Measurements from ENCODE around the gene MDFI. TPM values are rescaled to one million over a fixed set of nuclear protein-coding genes. Genes with fewer than 3 reads are reported as not detected.

Gene MDFI
- total and polyA plus RNA-seq, 2 experiments from 2014 or later = not detected

DNA sequence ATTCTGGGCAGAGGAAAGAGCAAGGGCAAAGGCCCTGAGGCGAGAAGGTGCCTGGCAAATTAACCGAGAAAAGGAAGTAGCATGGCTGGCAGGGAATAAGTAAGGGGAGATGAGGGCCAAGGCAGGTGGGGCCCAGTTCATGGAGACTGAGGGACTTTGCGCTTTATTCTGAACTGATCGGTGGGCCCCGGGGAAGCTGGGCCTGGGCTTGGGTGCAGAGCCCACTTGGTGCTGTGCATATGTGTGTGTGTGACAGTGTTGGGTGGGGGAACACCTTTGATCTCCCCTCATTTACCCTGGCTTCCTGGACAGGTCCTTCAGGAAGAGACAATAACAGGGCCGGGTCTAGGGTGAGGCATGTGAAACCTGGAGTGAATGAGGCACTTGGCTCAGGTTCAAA, 2.9 kb upstream of the MDFI start:
- no peak overlapping the region for H3K4me3 ChIP-seq
- 80 to 89% methylated on average over 6 of the region's 6 CpGs for WGBS, 2 experiments (ENCODE audit: low coverage in 1 of 2, low lambda C conversion rate in 2 of 2, missing lambda C conversion rate in 2 of 2)

DNA sequence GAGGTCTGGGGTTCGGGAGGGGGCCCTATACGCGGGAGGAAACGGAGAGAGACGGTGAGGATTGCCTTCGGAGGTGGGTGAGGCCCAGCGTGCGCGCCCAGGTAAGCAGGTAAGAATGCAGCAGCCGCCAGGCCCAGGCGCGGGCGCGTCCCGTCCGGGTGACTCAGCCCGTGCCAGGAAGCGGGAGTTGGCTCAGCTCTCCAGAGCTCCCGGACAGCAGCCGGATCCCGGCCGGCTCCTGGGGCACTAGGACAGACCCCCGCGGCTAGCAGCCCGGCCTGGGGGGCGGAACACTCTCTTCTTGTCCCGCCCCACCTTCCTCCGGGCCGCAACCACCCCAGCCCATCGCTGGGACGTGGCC, 1.5 kb upstream of the MDFI start:
- H3F3A ChIP-seq (ENCODE audit: insufficient read depth) = no peaks in the 10 kb centered on the region
- no peaks in the 10 kb centered on the region for H3K9me3 ChIP-seq (ENCODE audit: low read depth)
- H3K27me3 ChIP-seq (replicated peaks; ENCODE audit: insufficient read depth) = peaks cover 69% of the 10 kb centered on the region
- H3K4me3 ChIP-seq = no peak overlapping the region
- peaks cover 5% of the 10 kb centered on the region; the same call in 1 of the 2 replicates for H3K4me1 ChIP-seq (ENCODE audit: insufficient read depth)
- no peak for TF ChIP-seq EZH2 (IDR thresholded peaks at IDR 0.05; ENCODE audit: insufficient read depth, poor library complexity, severe bottlenecking)
- TF ChIP-seq EZH2phosphoT487 (IDR thresholded peaks at IDR 0.05; ENCODE audit: insufficient read depth, low read depth) = no peak
- H3K36me3 ChIP-seq (ENCODE audit: low read depth) = no peaks in the 10 kb centered on the region
- H3K9ac ChIP-seq = no peak overlapping the region
- H4K20me1 ChIP-seq (ENCODE audit: insufficient read depth) = no peaks in the 10 kb centered on the region
- H3K4me2 ChIP-seq (ENCODE audit: unreplicated experiment) = no peak overlapping the region
- in situ Hi-C loops (cut with MboI) = no loop called here
- no peak for DNase-seq
- no peak overlapping the region for H3K27ac ChIP-seq
- 58 to 59% methylated on average over 21 to 31 of the region's 31 CpGs for WGBS, 2 experiments (ENCODE audit: low coverage in 1 of 2, low lambda C conversion rate in 2 of 2, missing lambda C conversion rate in 2 of 2)
- no peaks in the 10 kb centered on the region for H3K9me2 ChIP-seq (ENCODE audit: insufficient read depth)
- H2AFZ ChIP-seq = no peak overlapping the region
- no peaks in the 10 kb centered on the region for H3K79me2 ChIP-seq (ENCODE audit: insufficient read depth)

More for the DNA sequence above, 2.9 kb upstream of the MDFI start:
- Histone ChIP-seq H3K9me3 (ENCODE audit: low read depth) (no peaks in the 10 kb centered on the region), H4K20me1 (ENCODE audit: insufficient read depth) (no peaks in the 10 kb centered on the region), H3K27ac (no peak overlapping the region), H3F3A (ENCODE audit: insufficient read depth) (no peaks in the 10 kb centered on the region), H3K4me1 (ENCODE audit: insufficient read depth) (peaks cover 5% of the 10 kb centered on the region; the same call in 1 of the 2 replicates), H3K9me2 (ENCODE audit: insufficient read depth) (no peaks in the 10 kb centered on the region), H3K36me3 (ENCODE audit: low read depth) (no peaks in the 10 kb centered on the region), H2AFZ (no peak overlapping the region), H3K4me2 (ENCODE audit: unreplicated experiment) (no peak overlapping the region), H3K27me3 (replicated peaks; ENCODE audit: insufficient read depth) (peaks cover 59% of the 10 kb centered on the region), H3K79me2 (ENCODE audit: insufficient read depth) (no peaks in the 10 kb centered on the region), H3K9ac (no peak overlapping the region)
- TF ChIP-seq EZH2phosphoT487 (IDR thresholded peaks at IDR 0.05; ENCODE audit: insufficient read depth, low read depth) = no peak
- TF ChIP-seq EZH2 (IDR thresholded peaks at IDR 0.05; ENCODE audit: insufficient read depth, poor library complexity, severe bottlenecking) = no peak
- no peak for DNase-seq
- in situ Hi-C loops (cut with MboI) = no loop called here

DNA sequence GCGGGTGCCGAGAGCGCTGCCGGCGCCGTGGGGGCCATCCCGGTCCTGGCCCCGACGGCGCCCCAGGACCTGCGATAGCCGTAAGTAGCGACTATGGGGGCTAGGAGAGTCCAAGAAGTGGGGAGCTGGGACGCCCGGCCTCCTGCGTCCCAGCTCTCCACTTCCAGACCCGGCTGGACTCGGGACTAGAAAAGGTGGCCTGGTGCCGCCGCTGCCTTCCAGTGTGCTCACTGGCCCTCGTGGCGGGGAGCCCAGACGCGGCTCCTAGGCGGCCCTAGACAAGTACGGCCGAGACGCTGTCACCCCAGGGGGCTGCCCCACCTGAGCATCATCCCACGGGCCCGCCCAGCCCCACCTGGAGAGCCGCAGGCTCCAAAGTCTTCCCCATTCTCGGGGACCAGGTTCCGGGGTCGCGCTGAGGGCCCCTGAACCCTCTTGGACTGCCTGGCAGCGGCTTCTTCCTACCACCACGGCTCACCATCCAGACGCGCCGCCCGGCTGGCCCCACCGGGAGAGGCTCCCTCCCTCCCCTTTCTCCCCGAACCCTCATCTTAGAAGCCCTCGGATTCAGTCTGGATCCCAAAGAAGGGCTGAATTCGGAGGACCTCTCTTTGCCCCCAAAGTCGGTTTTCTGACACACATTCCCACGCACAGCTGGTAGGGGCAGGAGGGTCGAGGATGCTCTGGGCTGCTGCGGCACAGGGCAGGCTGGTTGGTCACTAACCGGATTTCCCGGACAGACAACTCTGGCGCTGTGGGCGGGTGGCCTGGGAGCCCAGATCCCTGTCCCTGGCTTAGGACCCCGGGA, 870 bp upstream of the MDFI start:
- Histone ChIP-seq H3K36me3 (ENCODE audit: low read depth) (no peaks in the 10 kb centered on the region), H2AFZ (no peak overlapping the region), H3K27ac (no peak overlapping the region)

DNA sequence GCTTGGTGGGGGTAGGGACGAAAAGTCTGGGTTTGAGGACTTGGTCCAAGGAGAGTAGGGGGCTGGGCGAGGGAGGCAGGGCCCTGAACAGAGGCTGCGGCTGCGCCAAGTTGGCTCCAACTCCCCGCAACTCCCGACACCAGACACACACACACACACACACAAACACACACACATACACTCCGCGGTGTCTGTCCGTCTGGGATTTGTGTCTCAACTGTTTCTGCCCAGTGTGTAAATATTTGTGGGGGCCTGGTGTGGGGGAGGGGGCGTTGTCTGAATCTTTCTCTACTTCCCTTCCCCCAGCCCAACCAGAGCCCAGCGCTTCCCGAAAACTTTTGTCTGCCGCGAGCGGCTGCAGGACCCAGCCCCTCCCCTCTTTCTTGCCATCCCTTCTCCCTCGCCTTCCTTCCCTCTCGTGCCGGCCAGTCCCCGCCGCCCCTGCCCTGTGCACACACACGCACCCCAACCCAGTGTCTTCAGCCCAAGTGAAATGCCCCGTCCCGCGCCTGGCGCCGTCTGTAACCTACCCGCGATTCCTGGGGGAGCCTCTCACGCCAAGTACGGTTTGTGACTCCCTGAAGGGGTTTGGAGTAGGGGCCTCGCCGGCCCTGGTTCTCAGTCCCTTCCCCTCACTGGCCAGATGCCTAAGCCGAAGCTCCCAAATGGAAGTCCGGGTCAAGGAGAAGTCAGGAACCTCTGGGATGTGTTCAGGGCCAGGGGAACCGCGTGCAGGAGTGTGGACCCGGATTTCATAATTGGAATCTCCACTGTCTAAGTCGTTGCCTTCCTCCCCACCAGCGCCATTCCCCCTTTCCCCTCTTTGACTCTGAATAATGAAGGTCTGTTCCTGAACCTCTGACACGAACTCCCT, 904 bp downstream of the MDFI start:
- H3K9ac ChIP-seq = no peak overlapping the region
- peaks cover 5% of the 10 kb centered on the region; the same call in 1 of the 2 replicates for H3K4me1 ChIP-seq (ENCODE audit: insufficient read depth)
- no peak for DNase-seq
- H3K27me3 ChIP-seq (replicated peaks; ENCODE audit: insufficient read depth) = peaks cover 66% of the 10 kb centered on the region
- WGBS, 2 experiments (ENCODE audit: low coverage in 1 of 2, low lambda C conversion rate in 2 of 2, missing lambda C conversion rate in 2 of 2) = 25 to 29% methylated on average over 35 to 40 of the region's 40 CpGs
- no peak overlapping the region for H3K4me2 ChIP-seq (ENCODE audit: unreplicated experiment)
- no peak overlapping the region for H3K27ac ChIP-seq
- in situ Hi-C loops (cut with MboI) = no loop called here
- H3K9me3 ChIP-seq (ENCODE audit: low read depth) = no peaks in the 10 kb centered on the region
- H4K20me1 ChIP-seq (ENCODE audit: insufficient read depth) = no peaks in the 10 kb centered on the region
- no peaks in the 10 kb centered on the region for H3F3A ChIP-seq (ENCODE audit: insufficient read depth)
- H3K9me2 ChIP-seq (ENCODE audit: insufficient read depth) = no peaks in the 10 kb centered on the region
- TF ChIP-seq EZH2 (IDR thresholded peaks at IDR 0.05; ENCODE audit: insufficient read depth, poor library complexity, severe bottlenecking) (peak; percentile 57), EZH2phosphoT487 (IDR thresholded peaks at IDR 0.05; ENCODE audit: insufficient read depth, low read depth) (0 out of 2 replicates have a peak, but pooled peaks have one; percentile 49)
- H3K36me3 ChIP-seq (ENCODE audit: low read depth) = no peaks in the 10 kb centered on the region
- H3K79me2 ChIP-seq (ENCODE audit: insufficient read depth) = no peaks in the 10 kb centered on the region
- no peak overlapping the region for H3K4me3 ChIP-seq
- no peak overlapping the region for H2AFZ ChIP-seq

More for the DNA sequence above, 870 bp upstream of the MDFI start:
- in situ Hi-C loops (cut with MboI) = no loop called here
- H3K27me3 ChIP-seq (replicated peaks; ENCODE audit: insufficient read depth) = peaks cover 69% of the 10 kb centered on the region
- no peaks in the 10 kb centered on the region for H4K20me1 ChIP-seq (ENCODE audit: insufficient read depth)
- DNase-seq = no peak
- H3K79me2 ChIP-seq (ENCODE audit: insufficient read depth) = no peaks in the 10 kb centered on the region
- TF ChIP-seq EZH2 (IDR thresholded peaks at IDR 0.05; ENCODE audit: insufficient read depth, poor library complexity, severe bottlenecking) (no peak), EZH2phosphoT487 (IDR thresholded peaks at IDR 0.05; ENCODE audit: insufficient read depth, low read depth) (0 out of 2 replicates have a peak, but pooled peaks have one; percentile 33)
- no peak overlapping the region for H3K9ac ChIP-seq
- no peak overlapping the region for H3K4me2 ChIP-seq (ENCODE audit: unreplicated experiment)
- H3K4me3 ChIP-seq = no peak overlapping the region
- WGBS, 2 experiments (ENCODE audit: low coverage in 1 of 2, low lambda C conversion rate in 2 of 2, missing lambda C conversion rate in 2 of 2) = 10 to 21% methylated on average over 33 to 51 of the region's 54 CpGs
- H3K9me2 ChIP-seq (ENCODE audit: insufficient read depth) = no peaks in the 10 kb centered on the region
- H3F3A ChIP-seq (ENCODE audit: insufficient read depth) = no peaks in the 10 kb centered on the region
- peaks cover 5% of the 10 kb centered on the region; the same call in 1 of the 2 replicates for H3K4me1 ChIP-seq (ENCODE audit: insufficient read depth)
- no peaks in the 10 kb centered on the region for H3K9me3 ChIP-seq (ENCODE audit: low read depth)
